Breast epithelium (tissue), 3 donors: ENCODE data around the gene ITPRIP.

Source experiments
- CTCF ChIP-seq, 3 donors: fragments of 450-650 bp; IDR thresholded peaks; one replicate each; pipeline ENCODE4 v1.5.1; 2016 to 2017; ENCODE audit warnings: antibody characterized with exemption in 3 of 3, mild to moderate bottlenecking in 3 of 3, moderate library complexity in 3 of 3
- POLR2AphosphoS5 ChIP-seq, 3 donors: sonication (generic); formaldehyde crosslinking; IDR thresholded peaks; one replicate each; pipeline ENCODE4 v1.6.1; 2017; ENCODE audit warnings: antibody characterized with exemption in 3 of 3

GRCh38 chr10:104345515-104345914 is 7.2 kb upstream of the ITPRIP start:
- no peak for TF ChIP-seq CTCF (IDR thresholded peaks at IDR 0.05)
- TF ChIP-seq POLR2AphosphoS5 (IDR thresholded peaks at IDR 0.05): no peak
